WTC11 (cell line): ENCODE data around the gene JAML.

Experiments used
- ATF6 ChIP-seq: sonication (generic); formaldehyde crosslinking; IDR thresholded peaks from 2 replicates; pipeline ENCODE4 v1.8.1; 2023; ENCODE audit warnings: mild to moderate bottlenecking, missing genetic modification reagents
- CTCF ChIP-seq: fragments of 200-600 bp; IDR thresholded peaks from 2 replicates; pipeline ENCODE4 v1.8.0; 2022; ENCODE audit warnings: antibody characterized with exemption
- FOXJ3 ChIP-seq: sonication (generic); formaldehyde crosslinking; IDR thresholded peaks from 2 replicates; pipeline ENCODE4 v1.9.0; 2021; ENCODE audit warnings: missing genetic modification reagents, mild to moderate bottlenecking, borderline replicate concordance
- TF ChIP-seq, protein P1 (sequence below): sonication (generic); formaldehyde crosslinking; conservative IDR thresholded peaks from 2 replicates; pipeline ENCODE4 v1.8.1; 2023; ENCODE audit warnings: mild to moderate bottlenecking, low read depth, missing genetic modification reagents, moderate library complexity

DNA sequence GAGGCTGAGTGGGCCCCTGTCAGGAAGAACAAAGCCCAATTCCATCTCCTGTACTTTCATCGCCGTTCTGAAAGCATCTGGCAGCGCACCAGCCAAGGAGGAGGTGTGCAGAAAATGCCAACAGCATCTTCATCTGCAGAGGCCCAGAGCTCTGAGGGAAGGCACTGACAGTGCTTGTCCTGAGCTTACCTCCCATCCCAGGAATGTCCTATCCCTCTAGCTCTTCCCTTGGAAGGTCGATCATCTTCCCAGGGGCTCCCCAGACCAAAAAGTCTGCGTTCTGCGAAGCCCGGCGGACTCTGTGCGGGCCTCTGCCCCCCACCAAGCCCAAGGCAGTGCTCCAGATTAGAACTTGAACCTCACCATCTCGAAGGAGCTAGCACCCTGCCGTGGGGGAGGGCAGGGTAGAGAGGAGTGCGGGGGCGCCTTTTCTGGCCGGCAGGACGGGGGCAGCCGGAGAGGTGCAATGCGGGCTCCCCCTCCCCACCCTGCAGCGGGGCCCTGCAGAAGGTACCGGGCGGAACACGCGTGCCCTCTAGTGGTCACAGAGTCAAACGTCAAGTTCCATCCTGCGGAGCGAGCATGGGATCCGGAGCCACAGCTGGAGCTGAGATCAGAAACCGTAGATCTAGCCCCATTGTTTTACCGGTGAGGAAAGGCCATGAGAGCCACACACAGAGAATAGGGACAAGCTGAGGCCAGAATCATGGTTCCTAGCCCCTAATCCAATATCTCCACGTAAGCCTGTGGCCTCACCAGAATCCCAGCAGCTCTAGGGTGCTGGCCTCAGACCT lies 53.3 kb downstream of the JAML start:
- TF ChIP-seq, protein P1, sequence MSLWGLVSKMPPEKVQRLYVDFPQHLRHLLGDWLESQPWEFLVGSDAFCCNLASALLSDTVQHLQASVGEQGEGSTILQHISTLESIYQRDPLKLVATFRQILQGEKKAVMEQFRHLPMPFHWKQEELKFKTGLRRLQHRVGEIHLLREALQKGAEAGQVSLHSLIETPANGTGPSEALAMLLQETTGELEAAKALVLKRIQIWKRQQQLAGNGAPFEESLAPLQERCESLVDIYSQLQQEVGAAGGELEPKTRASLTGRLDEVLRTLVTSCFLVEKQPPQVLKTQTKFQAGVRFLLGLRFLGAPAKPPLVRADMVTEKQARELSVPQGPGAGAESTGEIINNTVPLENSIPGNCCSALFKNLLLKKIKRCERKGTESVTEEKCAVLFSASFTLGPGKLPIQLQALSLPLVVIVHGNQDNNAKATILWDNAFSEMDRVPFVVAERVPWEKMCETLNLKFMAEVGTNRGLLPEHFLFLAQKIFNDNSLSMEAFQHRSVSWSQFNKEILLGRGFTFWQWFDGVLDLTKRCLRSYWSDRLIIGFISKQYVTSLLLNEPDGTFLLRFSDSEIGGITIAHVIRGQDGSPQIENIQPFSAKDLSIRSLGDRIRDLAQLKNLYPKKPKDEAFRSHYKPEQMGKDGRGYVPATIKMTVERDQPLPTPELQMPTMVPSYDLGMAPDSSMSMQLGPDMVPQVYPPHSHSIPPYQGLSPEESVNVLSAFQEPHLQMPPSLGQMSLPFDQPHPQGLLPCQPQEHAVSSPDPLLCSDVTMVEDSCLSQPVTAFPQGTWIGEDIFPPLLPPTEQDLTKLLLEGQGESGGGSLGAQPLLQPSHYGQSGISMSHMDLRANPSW (CRISPR knock-in tag) = no peak
- TF ChIP-seq ATF6 (CRISPR knock-in tag) (no peak), CTCF (peak; percentile 92), FOXJ3 (CRISPR knock-in tag) (no peak)
